WTC11 (cell line): Measurements from ENCODE around the gene PHPT1.

ENCODE experiments used
- CTCF ChIP-seq: fragments of 200-600 bp; IDR thresholded peaks from 2 replicates; pipeline ENCODE4 v1.8.0; 2022; ENCODE audit warnings: antibody characterized with exemption
- JUN ChIP-seq: sonication (generic); formaldehyde crosslinking; IDR thresholded peaks from 2 replicates; pipeline ENCODE4 v1.8.0; 2023; ENCODE audit warnings: mild to moderate bottlenecking, missing genetic modification reagents
- MAX ChIP-seq: sonication (generic); formaldehyde crosslinking; IDR thresholded peaks from 2 replicates; pipeline ENCODE4 v1.8.0; 2022; ENCODE audit warnings: mild to moderate bottlenecking, missing genetic modification reagents
- NFE2L1 ChIP-seq: sonication (generic); formaldehyde crosslinking; IDR thresholded peaks from 2 replicates; pipeline ENCODE4 v1.8.1; 2023; ENCODE audit warnings: missing genetic modification reagents
- NR2C2 ChIP-seq: sonication (generic); formaldehyde crosslinking; IDR thresholded peaks from 2 replicates; pipeline ENCODE4 v1.8.0; 2022; ENCODE audit warnings: mild to moderate bottlenecking, missing genetic modification reagents
- NR3C1 ChIP-seq: sonication (generic); formaldehyde crosslinking; conservative IDR thresholded peaks from 2 replicates; pipeline ENCODE4 v1.8.1; 2023; ENCODE audit warnings: low read depth, mild to moderate bottlenecking, missing genetic modification reagents
- RELA ChIP-seq: sonication (generic); formaldehyde crosslinking; IDR thresholded peaks from 2 replicates; pipeline ENCODE4 v1.8.1; 2022; ENCODE audit warnings: missing genetic modification reagents, mild to moderate bottlenecking, borderline replicate concordance
- TCF7 ChIP-seq: sonication (generic); formaldehyde crosslinking; IDR thresholded peaks from 2 replicates; pipeline ENCODE4 v1.8.0; 2022; ENCODE audit warnings: mild to moderate bottlenecking, low read depth, missing genetic modification reagents, moderate library complexity
- USF2 ChIP-seq: sonication (generic); formaldehyde crosslinking; IDR thresholded peaks from 2 replicates; pipeline ENCODE4 v1.8.1; 2023; ENCODE audit warnings: mild to moderate bottlenecking, missing genetic modification reagents, moderate library complexity
- ZNF219 ChIP-seq: sonication (generic); formaldehyde crosslinking; IDR thresholded peaks from 2 replicates; pipeline ENCODE4 v1.8.0; 2023; ENCODE audit warnings: missing genetic modification reagents, mild to moderate bottlenecking, borderline replicate concordance
- ZNF263 ChIP-seq: sonication (generic); formaldehyde crosslinking; IDR thresholded peaks from 2 replicates; pipeline ENCODE4 v1.8.1; 2022; ENCODE audit warnings: low read depth, mild to moderate bottlenecking, moderate library complexity, missing genetic modification reagents
- ZNF512 ChIP-seq: sonication (generic); formaldehyde crosslinking; IDR thresholded peaks from 2 replicates; pipeline ENCODE4 v1.8.1; 2022; ENCODE audit warnings: missing genetic modification reagents, borderline replicate concordance
- ZSCAN18 ChIP-seq: fragments of 250-450 bp; sonication (Bioruptor Pico); IDR thresholded peaks from 2 replicates; pipeline ENCODE4 v2.1.2; 2022; ENCODE audit warnings: mild to moderate bottlenecking, moderate library complexity

- TF ChIP-seq ZNF263 (CRISPR knock-in tag) (no peak), NR2C2 (CRISPR knock-in tag) (no peak), ZNF219 (no peak), JUN (no peak), NFE2L1 (CRISPR knock-in tag) (no peak), NR3C1 (no peak), RELA (CRISPR knock-in tag) (no peak), MAX (no peak), CTCF (no peak), USF2 (CRISPR knock-in tag) (no peak), ZNF512 (CRISPR knock-in tag) (no peak), TCF7 (CRISPR knock-in tag) (no peak), ZSCAN18 (no peak)
These were observed 2.9 kb downstream of the PHPT1 start, which contains the start of gene MAMDC4 for GRCh38 chr9:136851941-136852663.
